GM12873 (cell line): Measurements from ENCODE around the gene NAGLU.

Source experiments
- TF ChIP-seq, protein P1 (sequence below): IDR thresholded peaks from 2 replicates; pipeline ENCODE4 v1.5.1; 2012; ENCODE audit warnings: low read depth, mild to moderate bottlenecking, moderate library complexity, low read length, control low read depth; ENCODE audit not compliant: insufficient read depth; ENCODE audit errors: missing control alignments

NAGLU gene

DNA sequence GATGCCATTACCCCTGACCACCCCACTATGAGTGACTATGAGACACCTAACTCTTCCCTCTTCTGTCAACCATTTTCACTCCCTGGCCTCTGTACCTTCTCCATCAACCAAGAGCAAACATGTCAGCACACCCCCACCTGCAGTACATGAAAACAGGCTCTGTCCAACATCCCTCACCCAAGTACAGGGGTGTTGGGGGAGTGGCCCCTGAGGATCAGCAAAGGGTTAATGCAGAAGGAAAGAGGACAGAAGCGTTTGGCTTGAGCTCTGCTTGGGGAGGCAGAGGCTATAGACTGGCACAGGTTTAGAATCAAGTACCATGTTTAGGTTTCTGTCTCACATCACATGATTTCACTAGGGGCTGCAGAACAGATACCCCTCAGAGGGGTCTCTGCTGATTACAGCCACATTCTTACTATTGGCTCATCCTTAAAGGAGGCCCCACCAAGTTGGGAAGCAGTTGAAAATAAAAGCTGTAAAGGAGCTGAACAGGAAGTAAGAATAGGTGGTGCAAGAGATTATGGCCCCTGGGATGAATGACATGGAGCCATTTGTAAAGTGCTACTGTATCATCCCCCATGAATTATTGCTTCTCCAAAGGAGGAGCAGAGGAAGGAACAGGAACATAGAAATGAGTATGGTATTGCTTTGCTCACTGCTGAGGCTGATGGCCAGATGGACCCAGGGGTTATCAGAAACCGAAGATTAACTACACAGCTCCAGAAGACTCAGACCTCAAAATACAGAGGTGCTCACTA is 43.9 kb downstream of the NAGLU start:
- TF ChIP-seq, protein P1, sequence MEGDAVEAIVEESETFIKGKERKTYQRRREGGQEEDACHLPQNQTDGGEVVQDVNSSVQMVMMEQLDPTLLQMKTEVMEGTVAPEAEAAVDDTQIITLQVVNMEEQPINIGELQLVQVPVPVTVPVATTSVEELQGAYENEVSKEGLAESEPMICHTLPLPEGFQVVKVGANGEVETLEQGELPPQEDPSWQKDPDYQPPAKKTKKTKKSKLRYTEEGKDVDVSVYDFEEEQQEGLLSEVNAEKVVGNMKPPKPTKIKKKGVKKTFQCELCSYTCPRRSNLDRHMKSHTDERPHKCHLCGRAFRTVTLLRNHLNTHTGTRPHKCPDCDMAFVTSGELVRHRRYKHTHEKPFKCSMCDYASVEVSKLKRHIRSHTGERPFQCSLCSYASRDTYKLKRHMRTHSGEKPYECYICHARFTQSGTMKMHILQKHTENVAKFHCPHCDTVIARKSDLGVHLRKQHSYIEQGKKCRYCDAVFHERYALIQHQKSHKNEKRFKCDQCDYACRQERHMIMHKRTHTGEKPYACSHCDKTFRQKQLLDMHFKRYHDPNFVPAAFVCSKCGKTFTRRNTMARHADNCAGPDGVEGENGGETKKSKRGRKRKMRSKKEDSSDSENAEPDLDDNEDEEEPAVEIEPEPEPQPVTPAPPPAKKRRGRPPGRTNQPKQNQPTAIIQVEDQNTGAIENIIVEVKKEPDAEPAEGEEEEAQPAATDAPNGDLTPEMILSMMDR = no peak

DNA sequence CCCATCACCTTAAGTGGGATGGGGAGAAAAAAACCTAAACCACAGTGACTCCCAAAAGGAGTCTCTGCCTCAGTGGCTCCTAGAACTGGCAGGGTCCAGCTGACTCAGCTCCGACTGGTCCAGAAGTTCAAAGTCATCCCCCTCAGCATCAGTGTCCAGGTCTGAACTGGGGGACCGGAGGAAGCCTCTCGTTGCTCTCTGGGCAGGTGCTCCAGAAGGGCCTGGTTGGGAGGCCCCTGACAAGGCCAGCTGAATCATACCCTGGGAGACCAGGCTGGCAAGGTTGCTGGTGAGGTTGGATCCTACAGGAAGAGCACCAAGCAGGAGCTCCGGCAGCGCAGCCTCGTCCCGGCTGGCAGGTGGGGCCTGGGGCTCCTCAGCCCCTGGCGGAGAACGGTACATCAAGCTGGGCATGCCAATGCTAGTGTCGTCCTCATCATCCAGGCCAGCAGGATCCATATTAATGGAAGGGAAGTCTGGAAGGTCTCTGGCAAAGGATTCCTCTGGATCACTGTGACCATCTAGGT is 45.8 kb downstream of the NAGLU start:
- TF ChIP-seq, protein P1 = no peak

GRCh38 chr17:42584880-42585279 is 48.8 kb downstream of the NAGLU start:
- TF ChIP-seq, protein P1 = no peak

DNA sequence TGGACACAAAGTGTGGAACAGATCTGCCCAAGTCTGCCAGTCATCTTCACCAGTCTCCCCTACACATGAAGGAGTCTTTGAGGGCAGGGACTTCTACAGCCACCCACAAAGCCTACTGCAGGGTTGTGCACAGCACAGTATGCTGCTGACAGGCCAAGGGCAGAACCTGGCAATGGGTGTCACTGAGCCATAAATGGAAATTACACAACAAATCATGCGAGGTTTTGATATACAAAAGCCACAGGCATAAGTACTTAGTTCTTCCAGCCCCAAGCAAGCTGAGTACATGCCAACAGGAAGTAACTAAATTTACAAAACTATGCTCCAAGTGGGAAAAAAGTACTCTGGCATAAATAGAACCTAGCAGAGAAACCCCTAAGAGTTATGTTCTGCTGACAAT is 49.3 kb downstream of the NAGLU start:
- TF ChIP-seq, protein P1 = no peak

GRCh38 chr17:42586514-42587230 is 50.6 kb downstream of the NAGLU start:
- TF ChIP-seq, protein P1 = no peak

- TF ChIP-seq, protein P1 = no peak
Observed at GRCh38 chr17:42590886-42591285, 54.8 kb downstream of the NAGLU start.

DNA sequence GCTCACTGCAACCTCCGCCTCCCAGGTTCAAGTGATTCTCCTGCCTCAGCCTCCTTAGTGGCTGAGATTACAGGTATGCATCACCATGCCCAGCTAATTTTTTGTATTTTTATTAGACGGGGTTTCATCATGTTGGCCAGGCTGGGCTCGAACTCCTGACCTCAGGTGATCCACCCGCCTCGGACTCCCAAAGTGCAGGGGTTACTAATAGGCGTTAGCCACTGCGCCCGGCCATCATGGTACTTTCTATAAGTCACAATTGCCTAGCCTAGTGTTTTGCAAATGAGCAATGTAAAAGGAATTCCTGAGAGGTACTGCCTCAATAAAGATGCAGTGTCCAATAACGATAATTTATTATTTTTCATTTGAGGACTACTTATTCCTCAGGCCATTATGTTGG is 55.4 kb downstream of the NAGLU start:
- TF ChIP-seq, protein P1 = no peak
